ENCODE results near the gene PDE5A. TPM values are rescaled to one million over a fixed set of nuclear protein-coding genes. Genes with fewer than 3 reads are reported as not detected.

PDE5A gene
- polyA plus RNA-seq, 1 donor (not counting 4 experiments of a cell fraction or from before 2014, with no cell fraction given): 3.6 TPM

DNA sequence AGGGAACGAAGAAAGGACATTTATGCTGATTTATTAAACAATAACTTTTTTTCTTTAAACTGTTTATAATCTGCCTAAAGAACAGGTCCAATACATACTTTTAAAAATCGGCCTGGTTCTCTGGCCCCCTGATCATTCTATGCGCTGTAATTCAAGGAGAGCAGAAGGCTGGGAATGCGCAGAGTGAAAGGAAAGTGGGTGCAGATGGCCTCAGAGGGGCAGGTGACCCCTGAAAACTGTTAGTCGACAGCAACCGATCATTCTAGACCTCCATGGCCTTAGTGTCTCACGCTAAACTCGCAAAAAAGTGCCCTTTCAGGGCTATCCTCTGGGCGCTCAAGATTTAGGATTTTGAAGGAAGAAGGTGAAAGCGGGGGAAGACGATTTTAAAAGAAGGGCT lies 2.2 kb downstream of the PDE5A start:
- DNase-seq (ENCODE audit: low read depth, low spot score) (no peak), FAIRE-seq (no peak)
- Histone ChIP-seq H3K4me2 (ENCODE audit: control insufficient read depth, extremely low read depth, insufficient read depth, low read depth, low read length) (peak overlapping the region; percentile 94), H3K27ac (ENCODE audit: control insufficient read depth, insufficient read depth, low read length) (no peak overlapping the region), H3K27me3 (ENCODE audit: control insufficient read depth, extremely low read depth, insufficient read depth, low read length) (no peaks in the 10 kb centered on the region), H3K79me2 (ENCODE audit: control insufficient read depth, insufficient read depth, low read length) (no peaks in the 10 kb centered on the region), H3K4me1 (ENCODE audit: control insufficient read depth, extremely low read depth, insufficient read depth, low read length) (peaks cover 2% of the 10 kb centered on the region), H3K36me3 (ENCODE audit: control insufficient read depth in 2 of 2, extremely low read depth in 1 of 2, insufficient read depth in 2 of 2, low read length in 2 of 2) (no peaks in the 10 kb centered on the region), H4K20me1 (ENCODE audit: control insufficient read depth, extremely low read depth, insufficient read depth, low read length) (no peaks in the 10 kb centered on the region), H2AFZ (ENCODE audit: control insufficient read depth, low read length) (peak overlapping the region; percentile 61), H3K4me3 (ENCODE audit: control insufficient read depth in 2 of 3, extremely low read depth in 1 of 3, insufficient read depth in 2 of 3, low read depth in 1 of 3, low read length in 3 of 3) (peak overlapping the region; percentile 59 to 72 (median 61)), H3K9me3 (ENCODE audit: control insufficient read depth, low read depth, low read length) (no peaks in the 10 kb centered on the region), H3K9me1 (ENCODE audit: control insufficient read depth, extremely low read depth, insufficient read depth, low read length) (no peaks in the 10 kb centered on the region), H3K9ac (ENCODE audit: control insufficient read depth, extremely low read depth, insufficient read depth, low read length) (peak overlapping the region; percentile 68)
- dilution Hi-C loops (cut with MboI; ENCODE audit: extremely low pct_ligation_motif_present, low sequenced_read_pairs): no loop called here
- no peak for TF ChIP-seq EZH2 (IDR thresholded peaks at IDR 0.05; ENCODE audit: low read length)
- TF ChIP-seq, protein P1, sequence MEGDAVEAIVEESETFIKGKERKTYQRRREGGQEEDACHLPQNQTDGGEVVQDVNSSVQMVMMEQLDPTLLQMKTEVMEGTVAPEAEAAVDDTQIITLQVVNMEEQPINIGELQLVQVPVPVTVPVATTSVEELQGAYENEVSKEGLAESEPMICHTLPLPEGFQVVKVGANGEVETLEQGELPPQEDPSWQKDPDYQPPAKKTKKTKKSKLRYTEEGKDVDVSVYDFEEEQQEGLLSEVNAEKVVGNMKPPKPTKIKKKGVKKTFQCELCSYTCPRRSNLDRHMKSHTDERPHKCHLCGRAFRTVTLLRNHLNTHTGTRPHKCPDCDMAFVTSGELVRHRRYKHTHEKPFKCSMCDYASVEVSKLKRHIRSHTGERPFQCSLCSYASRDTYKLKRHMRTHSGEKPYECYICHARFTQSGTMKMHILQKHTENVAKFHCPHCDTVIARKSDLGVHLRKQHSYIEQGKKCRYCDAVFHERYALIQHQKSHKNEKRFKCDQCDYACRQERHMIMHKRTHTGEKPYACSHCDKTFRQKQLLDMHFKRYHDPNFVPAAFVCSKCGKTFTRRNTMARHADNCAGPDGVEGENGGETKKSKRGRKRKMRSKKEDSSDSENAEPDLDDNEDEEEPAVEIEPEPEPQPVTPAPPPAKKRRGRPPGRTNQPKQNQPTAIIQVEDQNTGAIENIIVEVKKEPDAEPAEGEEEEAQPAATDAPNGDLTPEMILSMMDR (optimal IDR thresholded peaks at IDR 0.05 in 1 of 3, IDR thresholded peaks at IDR 0.05 in 1 of 3, conservative IDR thresholded peaks at IDR 0.05 in 1 of 3; ENCODE audit: extremely low read depth in 1 of 3, insufficient read depth in 2 of 3, low read length in 3 of 3): no peak

DNA sequence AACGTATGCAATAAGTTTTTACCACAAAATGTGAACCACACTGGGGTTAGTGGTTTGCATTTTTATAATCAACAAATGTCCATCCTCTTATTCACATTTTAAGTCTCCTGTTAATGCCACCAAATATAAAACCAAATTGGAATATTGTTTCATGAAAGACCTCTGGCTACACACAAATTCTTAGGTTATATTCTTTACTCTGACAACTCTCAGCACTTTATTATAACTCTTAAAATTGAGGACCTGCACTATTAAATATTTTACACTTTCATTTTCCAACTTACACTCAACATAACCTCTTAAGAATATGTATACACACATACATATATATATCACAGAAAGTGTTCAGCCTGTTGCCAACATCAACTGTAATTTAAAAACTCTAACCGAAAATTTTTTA lies 2.8 kb downstream of the PDE5A start:
- no peak overlapping the region for H3K4me2 ChIP-seq (ENCODE audit: control insufficient read depth, extremely low read depth, insufficient read depth, low read depth, low read length)
- no peak for DNase-seq (ENCODE audit: low read depth, low spot score)
- dilution Hi-C loops (cut with MboI; ENCODE audit: extremely low pct_ligation_motif_present, low sequenced_read_pairs): no loop called here
- H3K4me3 ChIP-seq (ENCODE audit: control insufficient read depth in 2 of 3, extremely low read depth in 1 of 3, insufficient read depth in 2 of 3, low read depth in 1 of 3, low read length in 3 of 3): no peak overlapping the region
- no peak overlapping the region for H3K27ac ChIP-seq (ENCODE audit: control insufficient read depth, insufficient read depth, low read length)
- no peaks in the 10 kb centered on the region for H4K20me1 ChIP-seq (ENCODE audit: control insufficient read depth, extremely low read depth, insufficient read depth, low read length)
- TF ChIP-seq, protein P1 (optimal IDR thresholded peaks at IDR 0.05 in 1 of 3, IDR thresholded peaks at IDR 0.05 in 1 of 3, conservative IDR thresholded peaks at IDR 0.05 in 1 of 3; ENCODE audit: extremely low read depth in 1 of 3, insufficient read depth in 2 of 3, low read length in 3 of 3): no peak
- TF ChIP-seq EZH2 (IDR thresholded peaks at IDR 0.05; ENCODE audit: low read length): no peak
- H3K4me1 ChIP-seq (ENCODE audit: control insufficient read depth, extremely low read depth, insufficient read depth, low read length): peaks cover 2% of the 10 kb centered on the region
- no peaks in the 10 kb centered on the region for H3K36me3 ChIP-seq (ENCODE audit: control insufficient read depth in 2 of 2, extremely low read depth in 1 of 2, insufficient read depth in 2 of 2, low read length in 2 of 2)
- no peaks in the 10 kb centered on the region for H3K27me3 ChIP-seq (ENCODE audit: control insufficient read depth, extremely low read depth, insufficient read depth, low read length)
- FAIRE-seq: no peak
- no peaks in the 10 kb centered on the region for H3K79me2 ChIP-seq (ENCODE audit: control insufficient read depth, insufficient read depth, low read length)
- no peaks in the 10 kb centered on the region for H3K9me1 ChIP-seq (ENCODE audit: control insufficient read depth, extremely low read depth, insufficient read depth, low read length)
- no peak overlapping the region for H2AFZ ChIP-seq (ENCODE audit: control insufficient read depth, low read length)
- H3K9ac ChIP-seq (ENCODE audit: control insufficient read depth, extremely low read depth, insufficient read depth, low read length): no peak overlapping the region
- no peaks in the 10 kb centered on the region for H3K9me3 ChIP-seq (ENCODE audit: control insufficient read depth, low read depth, low read length)

Data from keratinocyte (primary cell).